ENCODE results near the gene CNPY2. TPM values are rescaled to one million over a fixed set of nuclear protein-coding genes. Genes with fewer than 3 reads are reported as not detected.

Gene CNPY2
- total and polyA plus RNA-seq, 2 of the 13 experiments (the other 11 are each of a cell fraction or from before 2014, with no cell fraction given), result 285 to 356 TPM

GRCh38 chr12:56315622-56316473, at the start of gene CNPY2 (continued):
- TF ChIP-seq, protein P1, sequence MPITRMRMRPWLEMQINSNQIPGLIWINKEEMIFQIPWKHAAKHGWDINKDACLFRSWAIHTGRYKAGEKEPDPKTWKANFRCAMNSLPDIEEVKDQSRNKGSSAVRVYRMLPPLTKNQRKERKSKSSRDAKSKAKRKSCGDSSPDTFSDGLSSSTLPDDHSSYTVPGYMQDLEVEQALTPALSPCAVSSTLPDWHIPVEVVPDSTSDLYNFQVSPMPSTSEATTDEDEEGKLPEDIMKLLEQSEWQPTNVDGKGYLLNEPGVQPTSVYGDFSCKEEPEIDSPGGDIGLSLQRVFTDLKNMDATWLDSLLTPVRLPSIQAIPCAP (CRISPR knock-in tag; IDR thresholded peaks at IDR 0.05; ENCODE audit: low read depth), result no peak
- peak; percentile 81; the same call in 1 of the 2 replicates for TF ChIP-seq ZNF232 (CRISPR knock-in tag; IDR thresholded peaks at IDR 0.05; ENCODE audit: borderline replicate concordance)
- TF ChIP-seq SMARCC2 (IDR thresholded peaks at IDR 0.05), result no peak
- TF ChIP-seq ZNF841 (CRISPR knock-in tag; IDR thresholded peaks at IDR 0.05; ENCODE audit: borderline replicate concordance), result no peak
- peak; percentile 94 for TF ChIP-seq YEATS2 (CRISPR knock-in tag; IDR thresholded peaks at IDR 0.05; ENCODE audit: borderline replicate concordance)
- TF ChIP-seq MIXL1 (CRISPR knock-in tag; IDR thresholded peaks at IDR 0.05), result peak; percentile 54; the same call in 1 of the 2 replicates
- peak; percentile 94 for TF ChIP-seq TARDBP (CRISPR knock-in tag; IDR thresholded peaks at IDR 0.05)
- TF ChIP-seq, protein P2, sequence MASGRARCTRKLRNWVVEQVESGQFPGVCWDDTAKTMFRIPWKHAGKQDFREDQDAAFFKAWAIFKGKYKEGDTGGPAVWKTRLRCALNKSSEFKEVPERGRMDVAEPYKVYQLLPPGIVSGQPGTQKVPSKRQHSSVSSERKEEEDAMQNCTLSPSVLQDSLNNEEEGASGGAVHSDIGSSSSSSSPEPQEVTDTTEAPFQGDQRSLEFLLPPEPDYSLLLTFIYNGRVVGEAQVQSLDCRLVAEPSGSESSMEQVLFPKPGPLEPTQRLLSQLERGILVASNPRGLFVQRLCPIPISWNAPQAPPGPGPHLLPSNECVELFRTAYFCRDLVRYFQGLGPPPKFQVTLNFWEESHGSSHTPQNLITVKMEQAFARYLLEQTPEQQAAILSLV (CRISPR knock-in tag; IDR thresholded peaks at IDR 0.05; ENCODE audit: borderline replicate concordance), result peak; percentile 77
- peak; percentile 56; the same call in 1 of the 2 replicates for TF ChIP-seq ZBTB20 (CRISPR knock-in tag; IDR thresholded peaks at IDR 0.05; ENCODE audit: borderline replicate concordance, low read depth)
- TF ChIP-seq MEIS1 (CRISPR knock-in tag; IDR thresholded peaks at IDR 0.05; ENCODE audit: borderline replicate concordance), result no peak
- peak; percentile 96 for TF ChIP-seq ZNF766 (CRISPR knock-in tag; IDR thresholded peaks at IDR 0.05; ENCODE audit: borderline replicate concordance)
- TF ChIP-seq GPN1 (CRISPR knock-in tag; IDR thresholded peaks at IDR 0.05; ENCODE audit: borderline replicate concordance), result no peak
- TF ChIP-seq FOXO1 (CRISPR knock-in tag; IDR thresholded peaks at IDR 0.05), result no peak
- peak; percentile 97 for TF ChIP-seq CHD2 (IDR thresholded peaks at IDR 0.05; ENCODE audit: low read depth, low read length)
- no peak for TF ChIP-seq HMGA1 (CRISPR knock-in tag; conservative IDR thresholded peaks at IDR 0.05)
- TF ChIP-seq FUBP1 (CRISPR knock-in tag; IDR thresholded peaks at IDR 0.05; ENCODE audit: borderline replicate concordance), result no peak
- TF ChIP-seq, protein P3, sequence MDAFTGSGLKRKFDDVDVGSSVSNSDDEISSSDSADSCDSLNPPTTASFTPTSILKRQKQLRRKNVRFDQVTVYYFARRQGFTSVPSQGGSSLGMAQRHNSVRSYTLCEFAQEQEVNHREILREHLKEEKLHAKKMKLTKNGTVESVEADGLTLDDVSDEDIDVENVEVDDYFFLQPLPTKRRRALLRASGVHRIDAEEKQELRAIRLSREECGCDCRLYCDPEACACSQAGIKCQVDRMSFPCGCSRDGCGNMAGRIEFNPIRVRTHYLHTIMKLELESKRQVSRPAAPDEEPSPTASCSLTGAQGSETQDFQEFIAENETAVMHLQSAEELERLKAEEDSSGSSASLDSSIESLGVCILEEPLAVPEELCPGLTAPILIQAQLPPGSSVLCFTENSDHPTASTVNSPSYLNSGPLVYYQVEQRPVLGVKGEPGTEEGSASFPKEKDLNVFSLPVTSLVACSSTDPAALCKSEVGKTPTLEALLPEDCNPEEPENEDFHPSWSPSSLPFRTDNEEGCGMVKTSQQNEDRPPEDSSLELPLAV (CRISPR knock-in tag; conservative IDR thresholded peaks at IDR 0.05; ENCODE audit: low read depth), result no peak
- TF ChIP-seq, protein P4, sequence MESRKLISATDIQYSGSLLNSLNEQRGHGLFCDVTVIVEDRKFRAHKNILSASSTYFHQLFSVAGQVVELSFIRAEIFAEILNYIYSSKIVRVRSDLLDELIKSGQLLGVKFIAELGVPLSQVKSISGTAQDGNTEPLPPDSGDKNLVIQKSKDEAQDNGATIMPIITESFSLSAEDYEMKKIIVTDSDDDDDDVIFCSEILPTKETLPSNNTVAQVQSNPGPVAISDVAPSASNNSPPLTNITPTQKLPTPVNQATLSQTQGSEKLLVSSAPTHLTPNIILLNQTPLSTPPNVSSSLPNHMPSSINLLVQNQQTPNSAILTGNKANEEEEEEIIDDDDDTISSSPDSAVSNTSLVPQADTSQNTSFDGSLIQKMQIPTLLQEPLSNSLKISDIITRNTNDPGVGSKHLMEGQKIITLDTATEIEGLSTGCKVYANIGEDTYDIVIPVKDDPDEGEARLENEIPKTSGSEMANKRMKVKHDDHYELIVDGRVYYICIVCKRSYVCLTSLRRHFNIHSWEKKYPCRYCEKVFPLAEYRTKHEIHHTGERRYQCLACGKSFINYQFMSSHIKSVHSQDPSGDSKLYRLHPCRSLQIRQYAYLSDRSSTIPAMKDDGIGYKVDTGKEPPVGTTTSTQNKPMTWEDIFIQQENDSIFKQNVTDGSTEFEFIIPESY (CRISPR knock-in tag; IDR thresholded peaks at IDR 0.05), result no peak
- peak; percentile 40 for TF ChIP-seq RXRA (CRISPR knock-in tag; IDR thresholded peaks at IDR 0.05)
- TF ChIP-seq FOXA3 (CRISPR knock-in tag; IDR thresholded peaks at IDR 0.05), result no peak
- peak; percentile 40; the same call in 1 of the 2 replicates for TF ChIP-seq ZNF75D (CRISPR knock-in tag; IDR thresholded peaks at IDR 0.05; ENCODE audit: borderline replicate concordance)
- TF ChIP-seq GATAD1 (CRISPR knock-in tag; IDR thresholded peaks at IDR 0.05), result peak; percentile 90
- TF ChIP-seq ZNF335 (CRISPR knock-in tag; IDR thresholded peaks at IDR 0.05), result peak; percentile 99

Data from HepG2 (cell line).